B cell (primary cell): Measurements from ENCODE around the gene CCL3.

Experiments
- EZH2 ChIP-seq: IDR thresholded peaks from 2 replicates; pipeline ENCODE4 v1.6.1; 2012; ENCODE audit warnings: borderline replicate concordance, low read depth, mild to moderate bottlenecking, moderate library complexity, low read length; ENCODE audit not compliant: insufficient read depth, poor library complexity, severe bottlenecking
- TF ChIP-seq, protein P1 (sequence below): fragments of 200-600 bp; IDR thresholded peaks from one replicate; pipeline ENCODE4 v1.8.0; 2022; ENCODE audit warnings: antibody characterized with exemption, mild to moderate bottlenecking

DNA sequence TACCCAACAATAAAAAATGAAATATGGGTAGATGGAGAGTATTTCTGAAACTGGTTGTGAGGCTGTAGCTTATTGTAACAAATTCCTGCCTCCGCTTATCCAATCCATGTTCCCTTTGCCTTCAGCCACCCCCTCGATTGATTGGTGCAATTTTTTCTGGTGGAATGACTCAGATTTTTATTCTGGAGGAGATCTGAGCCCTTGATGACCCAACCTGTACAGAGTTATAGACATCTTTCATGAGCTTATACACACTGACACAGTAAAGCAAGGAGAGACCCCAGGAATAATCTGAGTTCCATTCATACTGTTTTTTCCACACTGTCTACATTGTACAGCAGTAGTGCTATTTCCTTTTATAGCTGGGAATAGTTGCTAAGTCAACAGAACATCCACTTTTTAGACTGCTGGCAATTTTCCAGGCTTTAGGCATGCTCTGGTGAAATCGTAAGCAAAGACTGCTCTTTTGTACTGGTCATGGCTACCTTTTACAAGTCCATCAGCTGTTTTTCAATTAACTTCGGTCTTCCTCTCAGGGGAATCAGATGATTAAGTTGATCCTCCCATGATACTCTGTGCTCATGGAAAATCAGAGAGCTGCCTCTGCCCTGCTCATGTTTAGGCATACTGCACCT is 43.8 kb upstream of the CCL3 start:
- TF ChIP-seq, protein P1, sequence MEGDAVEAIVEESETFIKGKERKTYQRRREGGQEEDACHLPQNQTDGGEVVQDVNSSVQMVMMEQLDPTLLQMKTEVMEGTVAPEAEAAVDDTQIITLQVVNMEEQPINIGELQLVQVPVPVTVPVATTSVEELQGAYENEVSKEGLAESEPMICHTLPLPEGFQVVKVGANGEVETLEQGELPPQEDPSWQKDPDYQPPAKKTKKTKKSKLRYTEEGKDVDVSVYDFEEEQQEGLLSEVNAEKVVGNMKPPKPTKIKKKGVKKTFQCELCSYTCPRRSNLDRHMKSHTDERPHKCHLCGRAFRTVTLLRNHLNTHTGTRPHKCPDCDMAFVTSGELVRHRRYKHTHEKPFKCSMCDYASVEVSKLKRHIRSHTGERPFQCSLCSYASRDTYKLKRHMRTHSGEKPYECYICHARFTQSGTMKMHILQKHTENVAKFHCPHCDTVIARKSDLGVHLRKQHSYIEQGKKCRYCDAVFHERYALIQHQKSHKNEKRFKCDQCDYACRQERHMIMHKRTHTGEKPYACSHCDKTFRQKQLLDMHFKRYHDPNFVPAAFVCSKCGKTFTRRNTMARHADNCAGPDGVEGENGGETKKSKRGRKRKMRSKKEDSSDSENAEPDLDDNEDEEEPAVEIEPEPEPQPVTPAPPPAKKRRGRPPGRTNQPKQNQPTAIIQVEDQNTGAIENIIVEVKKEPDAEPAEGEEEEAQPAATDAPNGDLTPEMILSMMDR, result no peak
- no peak for TF ChIP-seq EZH2
